ENCODE measurements around the gene NCKAP5. TPM values are rescaled to one million over a fixed set of nuclear protein-coding genes. Genes with fewer than 3 reads are reported as not detected.

NCKAP5 gene
- total RNA-seq, 1 donor from 2014 or later: 0.59 TPM

DNA sequence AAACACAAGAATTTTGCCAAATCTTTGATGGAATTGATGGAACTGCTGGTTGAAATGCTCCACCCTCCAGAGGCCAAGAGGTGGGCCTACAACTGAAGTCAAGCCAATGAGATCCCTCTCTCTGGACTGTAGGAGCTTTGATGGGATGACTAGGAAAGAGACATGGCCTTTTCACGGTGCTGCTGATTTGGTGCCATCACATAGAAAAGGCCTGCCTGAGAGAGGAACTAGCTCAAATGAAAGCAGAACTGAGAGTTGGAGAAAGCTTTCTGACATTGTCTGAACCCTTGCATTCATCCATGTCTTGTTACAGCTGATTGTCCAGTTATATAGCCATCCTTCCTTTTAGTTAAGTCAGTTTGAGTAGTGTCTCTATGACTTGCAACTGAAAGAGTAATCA, 614.5 kb downstream of the NCKAP5 start:
- no peak for DNase-seq (ENCODE audit: low read depth, low spot score)

DNA sequence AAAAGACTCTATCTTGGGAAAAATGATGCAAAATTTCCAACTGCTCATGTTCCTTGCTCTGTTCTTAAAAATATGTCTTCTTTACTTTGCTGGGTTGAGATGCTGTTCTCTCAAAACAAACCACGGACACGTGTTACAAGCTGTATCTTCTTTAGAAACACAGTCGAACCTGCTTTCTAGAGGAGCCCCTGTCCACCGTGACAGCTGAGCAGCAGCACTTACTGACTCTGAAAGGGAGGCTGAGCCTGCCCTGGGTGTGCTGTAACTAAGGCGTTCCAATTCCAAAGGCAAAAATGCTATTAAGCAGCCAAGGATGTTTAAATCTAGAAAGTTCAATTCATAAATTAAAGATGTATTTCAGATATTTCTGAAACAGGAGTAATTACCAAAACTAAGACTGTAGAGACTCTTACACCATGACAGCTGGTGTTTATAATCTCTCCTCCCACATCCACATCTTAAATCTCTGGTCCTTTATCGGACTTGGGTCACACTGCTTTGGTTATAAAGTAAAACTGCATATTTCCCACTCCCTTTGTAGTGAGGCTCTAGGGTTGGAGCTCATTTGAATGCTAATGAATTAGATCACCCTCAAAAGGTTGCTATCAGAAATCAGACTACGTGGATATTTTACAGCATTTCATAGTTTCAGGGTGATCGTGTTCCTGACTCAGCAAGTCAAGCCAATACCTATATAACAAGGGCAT, 617.1 kb downstream of the NCKAP5 start:
- no peak for DNase-seq (ENCODE audit: low read depth, low spot score)

- no peak for DNase-seq (ENCODE audit: low read depth, low spot score)
These were observed 619.2 kb downstream of the NCKAP5 start for GRCh38 chr2:132949108-132949507.

GRCh38 chr2:132948211-132948610, 620.1 kb downstream of the NCKAP5 start:
- no peak for DNase-seq (ENCODE audit: low read depth, low spot score)

DNA sequence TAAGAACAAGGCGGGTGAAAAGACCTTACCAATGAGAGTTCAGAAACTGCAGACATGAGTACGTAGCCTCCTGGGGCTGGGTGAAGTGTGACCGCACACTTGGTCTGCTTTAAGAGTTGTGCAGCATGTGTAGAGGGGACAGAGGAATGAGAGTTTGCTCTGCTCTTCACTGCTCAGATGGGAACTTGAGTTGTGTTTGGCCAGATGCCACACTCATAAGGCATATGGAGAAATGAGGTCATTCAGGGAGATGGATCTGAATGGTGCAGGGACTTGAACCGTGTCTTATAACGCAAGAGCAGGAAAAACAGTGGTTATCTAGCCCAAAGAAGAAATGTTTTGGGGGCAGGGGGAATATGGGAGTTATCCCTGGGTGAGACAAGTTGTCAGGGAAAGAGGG, 624.4 kb downstream of the NCKAP5 start:
- no peak for DNase-seq (ENCODE audit: low read depth, low spot score)

DNA sequence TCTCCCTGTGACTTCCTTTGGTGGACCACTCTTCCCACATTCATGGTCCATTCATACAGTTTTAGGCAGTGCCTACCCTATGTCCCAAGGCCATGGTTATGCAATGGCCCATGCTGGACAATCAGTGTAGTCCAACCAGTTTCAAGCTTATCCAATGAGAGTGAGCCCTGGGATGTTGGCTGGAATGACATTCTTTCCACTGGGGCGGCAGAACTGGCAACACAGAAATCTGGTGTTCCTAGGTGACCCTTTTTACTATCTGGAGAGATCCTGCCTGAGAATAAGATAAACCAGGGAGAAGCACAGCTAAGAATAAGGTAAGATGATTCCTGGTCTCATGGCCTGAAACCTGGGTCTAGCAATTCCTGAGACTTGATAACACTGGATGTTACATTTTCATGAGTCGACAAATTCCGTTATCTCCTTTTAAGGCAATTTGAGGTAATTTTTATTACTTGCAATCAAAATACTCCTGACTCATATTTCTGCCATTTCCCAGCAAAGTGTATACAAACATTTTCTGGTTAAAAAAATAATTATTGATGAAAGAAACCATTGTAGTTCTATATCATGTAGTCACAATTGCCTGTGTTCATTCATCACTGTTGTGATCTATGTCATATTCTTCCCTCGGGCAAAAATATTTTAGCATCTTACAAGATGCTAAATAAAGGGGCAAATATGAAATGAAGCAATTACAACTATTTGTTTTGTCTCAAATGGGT, 626.8 kb downstream of the NCKAP5 start:
- DNase-seq (ENCODE audit: low read depth, low spot score): no peak

DNA sequence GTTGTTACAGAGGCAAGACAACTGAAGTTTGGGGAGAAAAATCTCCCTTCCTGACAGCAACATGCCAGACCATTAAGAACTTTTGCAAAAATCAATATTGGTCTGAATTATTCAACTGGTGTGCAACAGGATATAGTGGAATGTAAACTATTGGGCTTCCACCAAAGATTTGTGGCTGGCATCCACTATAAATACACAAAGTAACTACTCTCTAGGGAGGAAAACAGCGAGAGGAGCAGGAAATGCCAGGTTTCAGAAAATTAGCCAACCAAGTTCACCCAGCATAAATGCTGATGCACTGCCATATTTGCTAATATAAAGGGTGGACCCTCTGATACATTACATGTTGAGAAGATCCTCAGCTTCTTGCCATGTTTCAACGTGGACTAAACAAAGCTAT, 630.6 kb downstream of the NCKAP5 start:
- DNase-seq (ENCODE audit: low read depth, low spot score): no peak

DNA sequence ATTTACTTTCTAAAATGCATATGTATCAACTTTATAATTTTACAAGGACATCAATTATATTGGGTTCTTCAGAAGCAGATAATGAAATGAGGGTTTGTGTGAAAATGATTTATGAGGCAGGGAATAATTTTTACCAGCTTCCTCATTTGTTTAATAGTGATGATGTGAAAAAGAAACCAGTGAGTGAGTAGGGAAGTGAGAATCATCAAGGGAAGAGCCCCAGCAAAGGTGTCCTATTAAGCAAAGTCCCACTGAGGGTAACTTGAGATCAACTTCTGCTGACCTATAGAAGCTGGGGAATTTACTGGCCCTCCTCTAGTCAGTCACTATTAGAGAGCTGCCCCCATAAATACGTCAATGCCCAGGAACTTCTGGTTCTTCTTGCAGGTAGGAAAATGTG, 631.5 kb downstream of the NCKAP5 start:
- no peak for DNase-seq (ENCODE audit: low read depth, low spot score)

DNA sequence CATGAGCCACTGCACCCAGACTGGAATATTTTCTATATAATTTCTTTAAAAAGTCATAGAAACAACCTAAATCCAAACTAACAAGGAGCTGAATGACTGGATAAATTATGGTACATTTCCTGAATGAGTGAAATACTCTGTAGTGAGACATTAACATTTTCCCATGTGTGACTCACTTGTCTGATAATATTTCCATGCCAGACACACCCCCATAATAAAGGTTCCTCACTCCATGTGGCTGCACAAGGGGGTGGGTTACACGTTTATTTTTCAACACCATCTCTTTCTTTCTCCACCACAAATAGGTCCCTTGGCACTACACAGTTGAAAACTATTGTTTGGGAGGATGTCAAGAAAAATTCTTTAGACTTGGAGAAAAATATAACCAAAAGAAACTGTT, 632.0 kb downstream of the NCKAP5 start:
- no peak for DNase-seq (ENCODE audit: low read depth, low spot score)

DNA sequence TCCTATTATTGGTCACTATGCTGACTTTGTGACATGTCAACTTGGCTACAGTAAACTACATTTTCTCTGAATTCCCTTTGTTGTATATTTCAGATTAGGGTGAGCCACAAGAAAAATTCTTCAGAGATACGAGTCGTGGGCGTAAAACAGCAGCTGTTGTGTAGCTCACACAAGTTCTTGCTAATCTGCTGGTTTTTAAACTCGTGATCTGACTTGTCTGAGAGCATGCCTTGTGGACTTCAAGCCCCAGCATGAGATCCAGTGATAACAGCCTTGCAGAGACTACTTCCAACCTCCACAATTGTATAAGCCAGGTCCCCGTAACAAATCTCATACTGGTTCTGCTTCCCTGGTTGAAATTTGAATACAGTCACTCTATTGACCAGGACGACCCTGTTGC, 638.5 kb downstream of the NCKAP5 start:
- no peak for DNase-seq (ENCODE audit: low read depth, low spot score)

- no peak for DNase-seq (ENCODE audit: low read depth, low spot score)
These were observed 644.5 kb downstream of the NCKAP5 start for GRCh38 chr2:132923787-132924186.

GRCh38 chr2:132915812-132916549, 652.3 kb downstream of the NCKAP5 start:
- no peak for DNase-seq (ENCODE audit: low read depth, low spot score)

GRCh38 chr2:132911726-132912724, 656.2 kb downstream of the NCKAP5 start:
- DNase-seq (ENCODE audit: low read depth, low spot score): no peak

DNA sequence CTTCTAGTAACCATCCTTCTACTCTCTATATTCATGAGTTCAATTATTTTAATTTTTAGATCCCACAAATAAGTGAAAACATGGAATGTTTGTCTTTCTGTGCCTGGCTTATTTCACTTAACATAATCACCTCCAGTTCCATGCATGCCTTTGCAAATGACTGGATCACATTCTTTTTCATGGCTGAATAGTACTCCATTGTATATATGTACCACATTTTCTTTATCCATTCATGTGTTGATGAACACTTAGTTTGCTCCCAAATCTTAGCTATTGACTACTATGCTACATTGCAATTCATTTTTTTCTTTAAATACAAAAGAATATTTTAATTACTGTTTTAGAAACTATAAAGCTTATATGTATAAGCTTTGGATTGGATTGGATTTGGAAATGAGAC, 657.8 kb downstream of the NCKAP5 start:
- no peak for DNase-seq (ENCODE audit: low read depth, low spot score)

GRCh38 chr2:132909427-132909826, 658.8 kb downstream of the NCKAP5 start:
- DNase-seq (ENCODE audit: low read depth, low spot score): no peak

GRCh38 chr2:132904142-132904842, 664.0 kb downstream of the NCKAP5 start:
- no peak for DNase-seq (ENCODE audit: low read depth, low spot score)

GRCh38 chr2:132902626-132903025, 665.6 kb downstream of the NCKAP5 start:
- no peak for DNase-seq (ENCODE audit: low read depth, low spot score)

DNA sequence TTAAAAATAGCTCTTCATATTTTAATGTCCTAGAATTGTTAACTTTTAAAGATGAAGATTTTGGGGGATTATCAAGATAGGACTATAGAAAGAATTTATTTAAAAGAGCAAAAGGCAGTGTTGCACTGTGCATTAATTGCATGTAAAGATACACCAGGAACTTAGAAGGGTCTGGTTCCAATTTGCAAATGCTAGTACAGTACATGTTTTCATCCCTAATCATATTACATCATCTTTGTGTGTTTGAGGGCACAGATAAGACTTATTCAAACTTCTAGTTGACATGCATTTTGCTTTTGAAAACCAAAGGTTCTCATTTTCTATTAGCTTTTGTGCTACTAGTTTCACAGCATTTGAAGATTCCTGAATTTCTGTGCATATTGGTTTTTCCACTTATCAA, 666.6 kb downstream of the NCKAP5 start:
- no peak for DNase-seq (ENCODE audit: low read depth, low spot score)

DNA sequence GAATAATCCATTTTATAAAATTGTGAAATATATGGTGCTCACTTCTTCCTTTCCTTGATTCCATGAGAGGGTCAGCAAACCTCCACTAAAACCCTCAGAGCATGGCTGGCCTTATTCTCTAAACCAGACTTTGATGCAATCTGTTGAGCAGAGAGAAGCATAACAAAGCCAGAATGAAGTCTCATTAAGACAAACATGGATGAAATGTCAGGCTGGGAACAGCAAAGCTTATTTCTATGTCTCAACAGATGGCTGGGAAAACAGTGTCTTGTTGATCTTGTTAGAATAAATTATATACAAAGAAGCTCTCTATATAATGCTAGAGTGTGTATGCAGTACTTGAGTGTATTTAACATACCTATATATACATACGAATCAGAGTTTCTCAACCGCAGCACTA, 671.2 kb downstream of the NCKAP5 start:
- DNase-seq (ENCODE audit: low read depth, low spot score): no peak

GRCh38 chr2:132896073-132896472, 672.2 kb downstream of the NCKAP5 start:
- DNase-seq (ENCODE audit: low read depth, low spot score): no peak

DNA sequence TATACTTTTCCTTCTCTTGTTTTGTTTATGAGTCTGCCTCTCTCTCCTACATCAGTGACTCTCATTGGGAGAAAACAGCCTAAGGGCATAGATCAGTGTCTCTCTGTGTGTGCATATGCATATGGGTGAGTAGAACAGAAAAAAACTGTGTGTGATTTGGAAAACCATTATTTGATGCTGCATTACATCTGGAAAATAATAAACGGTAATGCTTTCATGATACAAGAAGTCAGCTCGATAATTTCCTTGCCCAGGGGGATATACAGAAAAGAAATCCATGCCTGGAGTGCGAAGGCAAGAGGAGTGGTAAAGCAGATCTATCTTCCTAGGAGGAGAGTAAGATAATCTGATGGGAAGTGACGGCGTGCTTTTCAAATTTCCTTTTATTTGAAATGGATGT, 676.8 kb downstream of the NCKAP5 start:
- DNase-seq (ENCODE audit: low read depth, low spot score): no peak

All from pulmonary artery endothelial cell (primary cell).